ENCODE results near the gene SVOP. TPM values are rescaled to one million over a fixed set of nuclear protein-coding genes. Genes with fewer than 3 reads are reported as not detected.

Gene SVOP
- total RNA-seq, 1 experiment from 2014 or later: 0.47 TPM

DNA sequence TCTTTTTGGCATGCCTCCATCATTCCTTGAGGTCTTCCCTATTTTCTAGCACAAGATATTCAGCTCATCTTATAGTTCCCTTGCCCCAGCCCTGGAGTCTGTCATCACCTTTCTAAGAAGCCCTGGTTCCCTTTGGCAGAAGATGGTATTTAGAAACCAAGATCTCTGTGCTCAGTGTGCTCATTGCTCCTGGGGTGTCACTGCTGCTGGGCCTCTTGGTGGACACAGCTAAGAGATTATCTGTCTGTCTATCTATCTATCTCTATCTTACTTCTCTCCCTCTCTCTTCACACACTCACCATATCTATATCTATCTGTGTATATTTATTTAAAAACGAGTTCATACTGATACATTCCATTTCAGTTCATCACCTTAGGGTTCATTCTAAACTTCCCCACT lies 73.8 kb downstream of the SVOP start:
- DNase-seq (ENCODE audit: low read depth, low spot score) (no peak), ATAC-seq (no peak)
- Histone ChIP-seq H3K4me2 (ENCODE audit: low read length) (no peak overlapping the region), H3K27me3 (ENCODE audit: insufficient read depth, low read length) (no peaks in the 10 kb centered on the region), H3K4me1 (ENCODE audit: control insufficient read depth in 1 of 2, insufficient read depth in 2 of 2, low read length in 2 of 2) (peaks cover 0 to 9% of the 10 kb centered on the region in 2 experiments; a peak in 2 of 4 replicates), H3K36me3 (ENCODE audit: control insufficient read depth in 1 of 2, insufficient read depth in 2 of 2, low read length in 2 of 2) (no peaks in the 10 kb centered on the region), H2AFZ (ENCODE audit: low read depth, low read length, poor library complexity, severe bottlenecking) (no peak overlapping the region), H3K79me2 (ENCODE audit: insufficient read depth, low read length) (no peaks in the 10 kb centered on the region), H3K4me3 (replicated peaks in 1 of 2; ENCODE audit: low read depth in 1 of 2, low read length in 2 of 2) (no peak overlapping the region), H3K9me3 (ENCODE audit: control insufficient read depth in 1 of 2, insufficient read depth in 1 of 2, low read depth in 1 of 2, low read length in 2 of 2) (no peaks in the 10 kb centered on the region), H3K27ac (ENCODE audit: low read depth, low read length) (no peak overlapping the region), H3K9me2 (ENCODE audit: insufficient read depth) (no peaks in the 10 kb centered on the region), H3K9ac (ENCODE audit: low read length) (no peak overlapping the region), H4K20me1 (ENCODE audit: insufficient read depth) (no peaks in the 10 kb centered on the region)
- BruUV-seq (replicated peaks): no TSS peak
- intact Hi-C loops (cut with micrococcal nuclease): no loop called here
- CTCF ChIA-PET: no interaction called here
- RAD21 ChIA-PET (ENCODE audit: low non-redundant PET in 1 of 2, low total read pairs in 2 of 2, uncharacterized antibody in 2 of 2, unreplicated experiment in 2 of 2): no interaction called here
- POLR2A ChIA-PET: no interaction called here
- TF ChIP-seq, protein P1, sequence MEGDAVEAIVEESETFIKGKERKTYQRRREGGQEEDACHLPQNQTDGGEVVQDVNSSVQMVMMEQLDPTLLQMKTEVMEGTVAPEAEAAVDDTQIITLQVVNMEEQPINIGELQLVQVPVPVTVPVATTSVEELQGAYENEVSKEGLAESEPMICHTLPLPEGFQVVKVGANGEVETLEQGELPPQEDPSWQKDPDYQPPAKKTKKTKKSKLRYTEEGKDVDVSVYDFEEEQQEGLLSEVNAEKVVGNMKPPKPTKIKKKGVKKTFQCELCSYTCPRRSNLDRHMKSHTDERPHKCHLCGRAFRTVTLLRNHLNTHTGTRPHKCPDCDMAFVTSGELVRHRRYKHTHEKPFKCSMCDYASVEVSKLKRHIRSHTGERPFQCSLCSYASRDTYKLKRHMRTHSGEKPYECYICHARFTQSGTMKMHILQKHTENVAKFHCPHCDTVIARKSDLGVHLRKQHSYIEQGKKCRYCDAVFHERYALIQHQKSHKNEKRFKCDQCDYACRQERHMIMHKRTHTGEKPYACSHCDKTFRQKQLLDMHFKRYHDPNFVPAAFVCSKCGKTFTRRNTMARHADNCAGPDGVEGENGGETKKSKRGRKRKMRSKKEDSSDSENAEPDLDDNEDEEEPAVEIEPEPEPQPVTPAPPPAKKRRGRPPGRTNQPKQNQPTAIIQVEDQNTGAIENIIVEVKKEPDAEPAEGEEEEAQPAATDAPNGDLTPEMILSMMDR (IDR thresholded peaks at IDR 0.05 in 2 of 3, conservative IDR thresholded peaks at IDR 0.05 in 1 of 3; ENCODE audit: borderline replicate concordance in 1 of 3, insufficient read depth in 1 of 3, low read depth in 2 of 3, low read length in 2 of 3): no peak
- no peak for TF ChIP-seq SP1 (IDR thresholded peaks at IDR 0.05; ENCODE audit: low read depth)
- no peak for TF ChIP-seq EZH2 (IDR thresholded peaks at IDR 0.05)
- TF ChIP-seq SRF (IDR thresholded peaks at IDR 0.05; ENCODE audit: low read depth): no peak
- TF ChIP-seq JUND (IDR thresholded peaks at IDR 0.05): no peak
- TF ChIP-seq FOSL1 (IDR thresholded peaks at IDR 0.05; ENCODE audit: low read depth): no peak
- TF ChIP-seq POLR2AphosphoS5 (IDR thresholded peaks at IDR 0.05; ENCODE audit: low read depth, low read length): no peak
- TF ChIP-seq, protein P2, sequence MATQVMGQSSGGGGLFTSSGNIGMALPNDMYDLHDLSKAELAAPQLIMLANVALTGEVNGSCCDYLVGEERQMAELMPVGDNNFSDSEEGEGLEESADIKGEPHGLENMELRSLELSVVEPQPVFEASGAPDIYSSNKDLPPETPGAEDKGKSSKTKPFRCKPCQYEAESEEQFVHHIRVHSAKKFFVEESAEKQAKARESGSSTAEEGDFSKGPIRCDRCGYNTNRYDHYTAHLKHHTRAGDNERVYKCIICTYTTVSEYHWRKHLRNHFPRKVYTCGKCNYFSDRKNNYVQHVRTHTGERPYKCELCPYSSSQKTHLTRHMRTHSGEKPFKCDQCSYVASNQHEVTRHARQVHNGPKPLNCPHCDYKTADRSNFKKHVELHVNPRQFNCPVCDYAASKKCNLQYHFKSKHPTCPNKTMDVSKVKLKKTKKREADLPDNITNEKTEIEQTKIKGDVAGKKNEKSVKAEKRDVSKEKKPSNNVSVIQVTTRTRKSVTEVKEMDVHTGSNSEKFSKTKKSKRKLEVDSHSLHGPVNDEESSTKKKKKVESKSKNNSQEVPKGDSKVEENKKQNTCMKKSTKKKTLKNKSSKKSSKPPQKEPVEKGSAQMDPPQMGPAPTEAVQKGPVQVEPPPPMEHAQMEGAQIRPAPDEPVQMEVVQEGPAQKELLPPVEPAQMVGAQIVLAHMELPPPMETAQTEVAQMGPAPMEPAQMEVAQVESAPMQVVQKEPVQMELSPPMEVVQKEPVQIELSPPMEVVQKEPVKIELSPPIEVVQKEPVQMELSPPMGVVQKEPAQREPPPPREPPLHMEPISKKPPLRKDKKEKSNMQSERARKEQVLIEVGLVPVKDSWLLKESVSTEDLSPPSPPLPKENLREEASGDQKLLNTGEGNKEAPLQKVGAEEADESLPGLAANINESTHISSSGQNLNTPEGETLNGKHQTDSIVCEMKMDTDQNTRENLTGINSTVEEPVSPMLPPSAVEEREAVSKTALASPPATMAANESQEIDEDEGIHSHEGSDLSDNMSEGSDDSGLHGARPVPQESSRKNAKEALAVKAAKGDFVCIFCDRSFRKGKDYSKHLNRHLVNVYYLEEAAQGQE (IDR thresholded peaks at IDR 0.05; ENCODE audit: low read depth): no peak
- no peak for TF ChIP-seq EZH2phosphoT487 (IDR thresholded peaks at IDR 0.05; ENCODE audit: borderline replicate concordance)
- TF ChIP-seq CEBPB (IDR thresholded peaks at IDR 0.05; ENCODE audit: low read depth): no peak
- no peak for TF ChIP-seq ZNF274 (IDR thresholded peaks at IDR 0.05; ENCODE audit: low read depth, low read length)
- TF ChIP-seq, protein P3, sequence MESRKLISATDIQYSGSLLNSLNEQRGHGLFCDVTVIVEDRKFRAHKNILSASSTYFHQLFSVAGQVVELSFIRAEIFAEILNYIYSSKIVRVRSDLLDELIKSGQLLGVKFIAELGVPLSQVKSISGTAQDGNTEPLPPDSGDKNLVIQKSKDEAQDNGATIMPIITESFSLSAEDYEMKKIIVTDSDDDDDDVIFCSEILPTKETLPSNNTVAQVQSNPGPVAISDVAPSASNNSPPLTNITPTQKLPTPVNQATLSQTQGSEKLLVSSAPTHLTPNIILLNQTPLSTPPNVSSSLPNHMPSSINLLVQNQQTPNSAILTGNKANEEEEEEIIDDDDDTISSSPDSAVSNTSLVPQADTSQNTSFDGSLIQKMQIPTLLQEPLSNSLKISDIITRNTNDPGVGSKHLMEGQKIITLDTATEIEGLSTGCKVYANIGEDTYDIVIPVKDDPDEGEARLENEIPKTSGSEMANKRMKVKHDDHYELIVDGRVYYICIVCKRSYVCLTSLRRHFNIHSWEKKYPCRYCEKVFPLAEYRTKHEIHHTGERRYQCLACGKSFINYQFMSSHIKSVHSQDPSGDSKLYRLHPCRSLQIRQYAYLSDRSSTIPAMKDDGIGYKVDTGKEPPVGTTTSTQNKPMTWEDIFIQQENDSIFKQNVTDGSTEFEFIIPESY (IDR thresholded peaks at IDR 0.05; ENCODE audit: extremely low read depth, insufficient replicate concordance, low read length): no peak
- no peak for TF ChIP-seq RAD21 (IDR thresholded peaks at IDR 0.05; ENCODE audit: low read depth)
- TF ChIP-seq CBX3 (IDR thresholded peaks at IDR 0.05; ENCODE audit: low read depth): no peak

All from HCT116 (cell line).